Measurements from ENCODE around the gene GFPT2.

GFPT2 gene

GRCh38 chr5:180352116-180353047, 754 bp downstream of the GFPT2 start:
- peak overlapping the region; percentile 87 for H3K4me3 ChIP-seq
- no peak for TF ChIP-seq CTCF (IDR thresholded peaks at IDR 0.05)

GRCh38 chr5:180350711-180351465, 2.2 kb downstream of the GFPT2 start:
- DNase-seq (ENCODE audit: low spot score): no peak
- no peak overlapping the region for H3K27ac ChIP-seq
- H3K4me3 ChIP-seq: peak overlapping the region; percentile 87
- TF ChIP-seq CTCF (IDR thresholded peaks at IDR 0.05): no peak

More at GRCh38 chr5:180352116-180353047, 754 bp downstream of the GFPT2 start:
- no peak for DNase-seq (ENCODE audit: low spot score)
- peak overlapping the region; percentile 33 to 67 for H3K27ac ChIP-seq

- no peak for DNase-seq (ENCODE audit: low spot score)
- no peak overlapping the region for H3K27ac ChIP-seq
- H3K4me3 ChIP-seq: no peak overlapping the region
- no peak for TF ChIP-seq CTCF (IDR thresholded peaks at IDR 0.05)
Observed at GRCh38 chr5:180350296-180350695, 2.8 kb downstream of the GFPT2 start.

- DNase-seq (ENCODE audit: low spot score): no peak
Observed at GRCh38 chr5:180349391-180349790, 3.7 kb downstream of the GFPT2 start.

GRCh38 chr5:180348336-180348735, 4.8 kb downstream of the GFPT2 start:
- H3K4me3 ChIP-seq: no peak overlapping the region
- H3K27ac ChIP-seq: no peak overlapping the region
- TF ChIP-seq CTCF (IDR thresholded peaks at IDR 0.05): no peak
- no peak for DNase-seq (ENCODE audit: low spot score)

More at GRCh38 chr5:180349391-180349790, 3.7 kb downstream of the GFPT2 start:
- TF ChIP-seq CTCF (IDR thresholded peaks at IDR 0.05): no peak
- no peak overlapping the region for H3K27ac ChIP-seq
- no peak overlapping the region for H3K4me3 ChIP-seq

- Histone ChIP-seq H3K27ac (no peak overlapping the region), H3K4me3 (no peak overlapping the region)
- no peak for TF ChIP-seq CTCF (IDR thresholded peaks at IDR 0.05)
- DNase-seq (ENCODE audit: low spot score): no peak
Observed at GRCh38 chr5:180347702-180348101, 5.4 kb downstream of the GFPT2 start.
